GM12801 (cell line): Measurements from ENCODE around the gene GRIK1.

Source experiments
- CTCF ChIP-seq: IDR thresholded peaks from one replicate; pipeline ENCODE4 v1.5.1; 2011; ENCODE audit warnings: control low read depth; ENCODE audit not compliant: insufficient read length; ENCODE audit errors: extremely low read depth

Gene GRIK1

GRCh38 chr21:29624776-29625175, 315.0 kb downstream of the GRIK1 start:
- TF ChIP-seq CTCF = no peak

- no peak for TF ChIP-seq CTCF
Observed at GRCh38 chr21:29621525-29621924, 318.3 kb downstream of the GRIK1 start.

GRCh38 chr21:29616209-29616751, 323.5 kb downstream of the GRIK1 start:
- no peak for TF ChIP-seq CTCF

GRCh38 chr21:29613877-29614276, 325.9 kb downstream of the GRIK1 start:
- TF ChIP-seq CTCF = no peak

- no peak for TF ChIP-seq CTCF
Observed at GRCh38 chr21:29613021-29613420, 326.8 kb downstream of the GRIK1 start.

GRCh38 chr21:29610779-29611360, 328.9 kb downstream of the GRIK1 start:
- no peak for TF ChIP-seq CTCF

GRCh38 chr21:29606613-29607012, 333.2 kb downstream of the GRIK1 start:
- no peak for TF ChIP-seq CTCF
